Ishikawa (cell line): ENCODE data around the gene UTF1.

Experiments
- CEBPB ChIP-seq: IDR thresholded peaks from 2 replicates; pipeline ENCODE4 v1.6.1; 2012
- CREB1 ChIP-seq: IDR thresholded peaks from 2 replicates; pipeline ENCODE4 v1.6.1; 2012; ENCODE audit warnings: low read depth
- EGR1 ChIP-seq: IDR thresholded peaks from 2 replicates; pipeline ENCODE4 v1.6.1; 2012
- EP300 ChIP-seq: IDR thresholded peaks from 2 replicates; pipeline ENCODE4 v1.6.1; 2012; ENCODE audit warnings: borderline replicate concordance
- FOXM1 ChIP-seq: IDR thresholded peaks from 2 replicates; pipeline ENCODE4 v1.6.1; 2012; ENCODE audit warnings: low read depth, borderline replicate concordance
- NFIC ChIP-seq: IDR thresholded peaks from 2 replicates; pipeline ENCODE4 v1.6.1; 2012
- RAD21 ChIP-seq: IDR thresholded peaks from 2 replicates; pipeline ENCODE4 v1.6.1; 2012; ENCODE audit warnings: low read depth
- TAF1 ChIP-seq: IDR thresholded peaks from 2 replicates; pipeline ENCODE4 v1.6.1; 2012; ENCODE audit warnings: low read depth, mild to moderate bottlenecking
- TCF12 ChIP-seq: IDR thresholded peaks from 2 replicates; pipeline ENCODE4 v1.6.1; 2012; ENCODE audit warnings: low read depth
- TEAD4 ChIP-seq: IDR thresholded peaks from 2 replicates; pipeline ENCODE4 v1.6.1; 2012
- YY1 ChIP-seq: IDR thresholded peaks from 2 replicates; pipeline ENCODE4 v1.6.1; 2012; ENCODE audit warnings: low read depth
- ZBTB7A ChIP-seq: IDR thresholded peaks from 2 replicates; pipeline ENCODE4 v1.6.1; 2012; ENCODE audit warnings: low read depth
- TF ChIP-seq, protein P1 (sequence below): IDR thresholded peaks from 2 replicates; pipeline ENCODE4 v1.6.1; 2012
- TF ChIP-seq, protein P2 (sequence below): IDR thresholded peaks from 2 replicates; pipeline ENCODE4 v1.6.1; 2012; ENCODE audit warnings: low read depth, mild to moderate bottlenecking
- TF ChIP-seq, protein P3 (sequence below): IDR thresholded peaks from 2 replicates; pipeline ENCODE4 v1.6.1; 2012

Gene UTF1

DNA sequence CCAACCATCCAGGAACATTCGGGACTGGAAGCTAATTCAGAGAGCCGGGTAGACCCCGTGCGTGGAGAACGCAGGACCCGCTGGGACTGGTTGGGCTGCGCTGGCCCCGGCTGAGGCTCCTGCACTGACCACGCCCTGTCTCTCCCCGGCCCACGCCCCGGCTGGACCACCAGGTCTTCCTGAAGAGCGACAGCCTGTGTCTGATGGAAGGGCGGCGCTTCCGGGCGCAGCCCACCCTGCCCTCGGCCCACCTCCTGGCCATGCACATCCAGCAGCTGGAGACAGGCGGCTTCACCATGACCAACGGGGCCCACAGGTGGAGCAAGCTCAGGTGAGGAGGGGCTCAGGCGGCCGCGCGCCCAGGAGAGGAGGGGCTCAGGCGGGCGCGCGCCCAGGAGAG, 10.2 kb upstream of the UTF1 start:
- TF ChIP-seq ZBTB7A = peak; percentile 55; the same call in 1 of the 2 replicates
- TF ChIP-seq YY1 = no peak
- TF ChIP-seq TEAD4 = no peak
- no peak for TF ChIP-seq NFIC

DNA sequence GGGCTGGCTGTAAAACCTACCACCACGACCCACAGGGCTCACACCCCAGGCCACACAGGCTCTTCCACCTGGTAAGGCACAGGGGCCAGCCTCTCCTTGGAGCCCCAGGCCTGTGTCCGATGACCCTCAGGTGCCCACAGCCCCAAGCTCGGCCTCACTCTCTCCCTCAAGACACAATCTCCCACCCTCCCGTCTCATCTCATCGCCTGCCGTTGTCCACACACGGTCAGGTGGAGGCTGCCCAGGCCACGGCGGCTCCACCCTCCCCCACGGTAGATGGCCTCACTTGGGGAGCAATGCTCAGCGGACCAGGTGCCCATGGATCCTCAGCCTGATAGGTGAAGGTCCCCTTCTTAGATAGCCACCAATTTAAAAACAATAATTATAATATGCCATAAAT, 8.7 kb upstream of the UTF1 start:
- no peak for TF ChIP-seq TAF1
- no peak for TF ChIP-seq RAD21
- no peak for TF ChIP-seq ZBTB7A
- TF ChIP-seq, protein P1, sequence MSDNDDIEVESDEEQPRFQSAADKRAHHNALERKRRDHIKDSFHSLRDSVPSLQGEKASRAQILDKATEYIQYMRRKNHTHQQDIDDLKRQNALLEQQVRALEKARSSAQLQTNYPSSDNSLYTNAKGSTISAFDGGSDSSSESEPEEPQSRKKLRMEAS = no peak
- no peak for TF ChIP-seq YY1
- TF ChIP-seq EGR1 = no peak
- TF ChIP-seq NFIC = no peak
- TF ChIP-seq, protein P2, sequence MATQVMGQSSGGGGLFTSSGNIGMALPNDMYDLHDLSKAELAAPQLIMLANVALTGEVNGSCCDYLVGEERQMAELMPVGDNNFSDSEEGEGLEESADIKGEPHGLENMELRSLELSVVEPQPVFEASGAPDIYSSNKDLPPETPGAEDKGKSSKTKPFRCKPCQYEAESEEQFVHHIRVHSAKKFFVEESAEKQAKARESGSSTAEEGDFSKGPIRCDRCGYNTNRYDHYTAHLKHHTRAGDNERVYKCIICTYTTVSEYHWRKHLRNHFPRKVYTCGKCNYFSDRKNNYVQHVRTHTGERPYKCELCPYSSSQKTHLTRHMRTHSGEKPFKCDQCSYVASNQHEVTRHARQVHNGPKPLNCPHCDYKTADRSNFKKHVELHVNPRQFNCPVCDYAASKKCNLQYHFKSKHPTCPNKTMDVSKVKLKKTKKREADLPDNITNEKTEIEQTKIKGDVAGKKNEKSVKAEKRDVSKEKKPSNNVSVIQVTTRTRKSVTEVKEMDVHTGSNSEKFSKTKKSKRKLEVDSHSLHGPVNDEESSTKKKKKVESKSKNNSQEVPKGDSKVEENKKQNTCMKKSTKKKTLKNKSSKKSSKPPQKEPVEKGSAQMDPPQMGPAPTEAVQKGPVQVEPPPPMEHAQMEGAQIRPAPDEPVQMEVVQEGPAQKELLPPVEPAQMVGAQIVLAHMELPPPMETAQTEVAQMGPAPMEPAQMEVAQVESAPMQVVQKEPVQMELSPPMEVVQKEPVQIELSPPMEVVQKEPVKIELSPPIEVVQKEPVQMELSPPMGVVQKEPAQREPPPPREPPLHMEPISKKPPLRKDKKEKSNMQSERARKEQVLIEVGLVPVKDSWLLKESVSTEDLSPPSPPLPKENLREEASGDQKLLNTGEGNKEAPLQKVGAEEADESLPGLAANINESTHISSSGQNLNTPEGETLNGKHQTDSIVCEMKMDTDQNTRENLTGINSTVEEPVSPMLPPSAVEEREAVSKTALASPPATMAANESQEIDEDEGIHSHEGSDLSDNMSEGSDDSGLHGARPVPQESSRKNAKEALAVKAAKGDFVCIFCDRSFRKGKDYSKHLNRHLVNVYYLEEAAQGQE = no peak
- no peak for TF ChIP-seq CREB1
- no peak for TF ChIP-seq EP300

DNA sequence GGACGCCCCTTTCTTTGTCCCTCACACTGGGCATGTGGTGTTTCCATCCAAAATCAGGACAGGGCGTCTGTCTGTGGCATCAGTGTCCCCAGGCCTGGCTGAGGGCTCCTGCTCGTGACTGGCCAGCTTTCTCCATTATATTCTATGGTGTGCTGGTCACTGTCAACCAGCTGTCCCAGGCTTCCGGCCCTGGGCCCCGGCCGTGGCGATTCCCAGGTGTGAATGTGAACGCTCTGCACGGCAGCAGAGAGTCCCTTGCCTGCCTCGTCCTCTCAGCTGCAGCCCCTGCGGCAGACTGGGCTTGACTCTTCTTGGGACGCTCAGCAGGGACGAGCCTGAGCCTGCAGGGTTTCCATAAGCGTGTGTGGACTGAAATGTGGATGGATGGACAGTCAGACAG, 5.9 kb upstream of the UTF1 start:
- no peak for TF ChIP-seq FOXM1

DNA sequence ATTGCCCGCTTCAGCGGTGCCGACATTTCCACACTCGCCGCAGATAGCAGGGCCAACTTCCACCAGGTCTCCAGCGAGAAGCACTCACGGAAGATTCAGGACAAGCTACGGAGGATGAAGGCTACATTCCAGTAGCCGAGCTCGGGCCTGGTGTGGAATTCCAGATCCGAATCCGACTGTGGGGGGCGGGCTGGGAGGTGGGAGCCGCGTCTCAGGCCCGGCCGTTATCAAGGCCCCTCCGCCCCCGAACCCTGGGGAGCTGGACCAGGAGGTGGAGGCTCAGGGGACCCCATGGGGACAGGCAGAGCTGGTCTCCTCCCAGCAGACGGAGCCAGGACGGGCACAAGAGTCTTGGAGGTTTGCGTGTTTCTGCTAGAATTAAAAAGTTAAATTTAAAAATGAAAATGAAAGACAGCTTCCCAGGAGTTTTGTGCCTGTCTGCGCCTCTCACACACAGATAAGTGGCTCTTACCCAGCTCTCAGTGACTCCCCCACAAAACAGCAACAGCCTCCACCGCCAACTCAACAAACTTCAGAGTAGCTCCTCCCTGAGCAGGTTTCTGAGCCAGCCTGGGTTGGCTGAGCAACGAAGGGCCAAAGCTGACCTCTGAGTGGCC, 5.2 kb upstream of the UTF1 start:
- TF ChIP-seq, protein P2 = no peak
- no peak for TF ChIP-seq TCF12
- TF ChIP-seq TEAD4 = no peak
- no peak for TF ChIP-seq YY1
- TF ChIP-seq, protein P1 = no peak
- TF ChIP-seq, protein P3, sequence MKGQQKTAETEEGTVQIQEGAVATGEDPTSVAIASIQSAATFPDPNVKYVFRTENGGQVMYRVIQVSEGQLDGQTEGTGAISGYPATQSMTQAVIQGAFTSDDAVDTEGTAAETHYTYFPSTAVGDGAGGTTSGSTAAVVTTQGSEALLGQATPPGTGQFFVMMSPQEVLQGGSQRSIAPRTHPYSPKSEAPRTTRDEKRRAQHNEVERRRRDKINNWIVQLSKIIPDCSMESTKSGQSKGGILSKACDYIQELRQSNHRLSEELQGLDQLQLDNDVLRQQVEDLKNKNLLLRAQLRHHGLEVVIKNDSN = no peak
- TF ChIP-seq NFIC = no peak
- TF ChIP-seq RAD21 = no peak
- no peak for TF ChIP-seq ZBTB7A
- no peak for TF ChIP-seq EGR1
- TF ChIP-seq CREB1 = no peak
- TF ChIP-seq FOXM1 = no peak
- no peak for TF ChIP-seq EP300
- no peak for TF ChIP-seq TAF1
- no peak for TF ChIP-seq CEBPB

DNA sequence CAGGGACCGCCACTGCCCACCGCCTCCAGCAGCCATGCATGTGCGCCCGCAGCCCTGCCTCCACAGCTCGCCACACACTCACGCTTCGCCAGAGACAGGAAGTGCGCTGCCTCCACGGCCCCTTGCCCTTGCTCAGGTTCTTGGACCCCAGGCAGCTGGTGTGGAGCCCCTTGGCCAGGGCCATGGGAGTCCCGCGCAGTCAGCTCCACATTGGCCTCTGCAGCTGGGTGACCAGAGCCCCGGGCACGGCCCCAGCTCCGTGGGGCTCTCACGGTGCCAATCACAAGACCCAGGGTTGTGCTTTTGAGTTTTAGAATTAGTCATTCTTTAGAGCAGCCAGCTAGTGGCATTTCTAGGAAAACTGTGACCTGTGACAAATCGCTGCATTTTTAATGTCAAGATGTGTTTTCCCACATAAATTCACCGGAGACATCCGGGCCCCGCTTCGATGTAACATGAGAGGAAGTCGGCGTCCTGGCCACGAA, 4.3 kb upstream of the UTF1 start:
- TF ChIP-seq YY1 (no peak), CEBPB (no peak), EP300 (no peak), NFIC (no peak), TAF1 (no peak), RAD21 (no peak), FOXM1 (no peak), TCF12 (no peak), ZBTB7A (no peak), TEAD4 (no peak), CREB1 (no peak), EGR1 (no peak)
- TF ChIP-seq, protein P3 = no peak
- TF ChIP-seq, protein P1 = no peak
- TF ChIP-seq, protein P2 = no peak
